HG02870 (cell line): ENCODE results near the gene CCDC127.
"Not testable (repeated sequence)": the region's sequence is repeated elsewhere in the genome, so short reads cannot be mapped to it uniquely, and the experiment has no call there.

Experiments
- ATAC-seq: cut with Tn5 transposase; IDR thresholded peaks from one replicate; pipeline ENCODE4 v1.9.1; 2021; ENCODE audit warnings: mild to moderate bottlenecking, moderate library complexity; ENCODE audit not compliant: unreplicated experiment

CCDC127 gene

DNA sequence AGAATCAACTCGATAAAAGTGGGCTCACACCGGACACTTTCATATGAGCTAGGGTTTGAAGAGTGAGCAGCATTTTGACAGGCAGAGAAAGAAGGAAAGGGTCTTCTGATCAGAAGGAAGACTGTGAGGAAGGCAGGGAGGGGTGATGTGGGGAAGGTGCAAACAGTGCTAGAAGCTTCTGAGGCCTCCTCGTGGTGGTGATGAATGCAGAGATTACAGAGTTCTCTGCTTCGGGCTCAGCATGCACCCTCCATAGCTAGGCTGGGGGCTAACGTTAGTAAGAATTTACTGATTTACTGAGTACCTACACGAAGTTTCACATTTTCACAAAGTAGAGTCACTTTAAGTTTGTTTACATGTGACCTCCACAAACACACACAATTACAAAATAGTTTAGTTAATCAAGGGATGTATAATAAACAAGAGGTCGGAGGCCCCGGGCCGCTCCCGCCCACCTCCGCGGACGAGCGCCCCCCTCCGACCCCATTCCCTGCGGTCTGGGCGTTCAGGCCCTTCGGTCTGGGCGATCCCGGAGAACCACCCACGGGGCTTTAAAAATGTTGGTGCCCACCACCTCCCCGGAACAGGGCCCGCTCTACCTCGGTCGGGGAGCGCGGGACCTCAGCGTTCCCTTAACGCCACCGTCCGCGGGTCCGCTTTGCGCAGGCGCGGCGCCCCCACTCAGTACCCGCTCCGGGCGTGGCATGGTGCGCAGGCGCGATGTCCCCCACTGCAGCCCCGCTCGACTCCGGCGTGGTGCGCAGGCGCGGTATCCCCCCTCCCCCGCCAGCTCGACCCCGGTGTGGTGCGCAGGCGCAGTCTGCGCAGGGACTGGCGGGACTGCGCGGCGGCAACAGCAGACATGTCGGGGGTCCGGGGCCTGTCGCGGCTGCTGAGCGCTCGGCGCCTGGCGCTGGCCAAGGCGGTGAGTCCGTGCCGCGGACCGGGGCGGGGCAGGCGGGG, at the start of gene CCDC127, which contains the start of gene SDHA:
Gene CCDC127 (minus strand): TSS at position 660 of the 963 bp plus-strand sequence. CDS start 1,304 bp downstream, outside the sequence.
Gene SDHA (plus strand): TSS at position 827 of the 963 bp plus-strand sequence. CDS start 36 bp downstream, at position 863.
- peak; percentile 72 for ATAC-seq

- no peak for ATAC-seq
Measured at GRCh38 chr5:267716-268115, 49.8 kb upstream of the CCDC127 start.

DNA sequence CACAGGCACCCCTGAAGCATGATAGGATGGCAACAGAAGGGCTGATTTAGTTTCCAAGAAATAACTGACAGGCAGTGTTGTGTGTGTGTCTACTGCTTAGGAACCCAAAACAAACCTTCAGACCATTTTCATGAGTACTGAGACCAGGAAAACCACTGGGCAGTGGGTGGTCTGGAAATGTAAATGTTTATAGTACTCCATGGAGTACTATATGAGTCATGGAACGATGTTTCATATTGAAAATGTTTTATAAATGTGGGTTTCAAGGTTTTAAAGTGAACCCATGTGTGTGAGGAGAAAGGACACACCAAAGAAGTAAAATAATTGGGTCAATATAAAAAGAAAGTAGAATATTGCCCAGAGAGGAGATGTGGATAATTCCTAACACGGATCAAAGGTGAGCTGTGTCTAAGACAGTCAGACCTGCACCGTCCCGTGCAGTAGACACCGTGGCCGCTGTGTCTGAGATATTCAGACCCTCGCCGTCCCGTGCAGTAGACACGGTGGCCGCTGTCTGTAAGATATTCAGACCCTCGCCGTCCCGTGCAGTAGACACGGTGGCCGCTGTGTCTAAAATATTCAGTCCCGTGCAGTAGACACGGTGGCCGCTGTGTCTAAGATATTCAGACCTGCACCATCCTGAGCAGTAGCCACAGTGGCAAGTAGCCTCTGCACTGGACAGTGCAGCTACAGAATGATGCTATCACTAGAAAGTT, 48.5 kb upstream of the CCDC127 start:
- not testable (repeated sequence) for ATAC-seq

- no peak for ATAC-seq
Measured at GRCh38 chr5:264338-264737, 46.4 kb upstream of the CCDC127 start.

GRCh38 chr5:263275-263974, 45.5 kb upstream of the CCDC127 start:
- ATAC-seq, result not testable (repeated sequence)

GRCh38 chr5:257148-257547, 39.2 kb upstream of the CCDC127 start:
- ATAC-seq, result no peak

DNA sequence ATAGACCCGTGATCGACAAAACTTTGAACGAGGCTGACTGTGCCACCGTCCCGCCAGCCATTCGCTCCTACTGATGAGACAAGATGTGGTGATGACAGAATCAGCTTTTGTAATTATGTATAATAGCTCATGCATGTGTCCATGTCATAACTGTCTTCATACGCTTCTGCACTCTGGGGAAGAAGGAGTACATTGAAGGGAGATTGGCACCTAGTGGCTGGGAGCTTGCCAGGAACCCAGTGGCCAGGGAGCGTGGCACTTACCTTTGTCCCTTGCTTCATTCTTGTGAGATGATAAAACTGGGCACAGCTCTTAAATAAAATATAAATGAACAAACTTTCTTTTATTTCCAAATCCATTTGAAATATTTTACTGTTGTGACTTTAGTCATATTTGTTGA, 38.4 kb upstream of the CCDC127 start:
- ATAC-seq, result not testable (repeated sequence)

DNA sequence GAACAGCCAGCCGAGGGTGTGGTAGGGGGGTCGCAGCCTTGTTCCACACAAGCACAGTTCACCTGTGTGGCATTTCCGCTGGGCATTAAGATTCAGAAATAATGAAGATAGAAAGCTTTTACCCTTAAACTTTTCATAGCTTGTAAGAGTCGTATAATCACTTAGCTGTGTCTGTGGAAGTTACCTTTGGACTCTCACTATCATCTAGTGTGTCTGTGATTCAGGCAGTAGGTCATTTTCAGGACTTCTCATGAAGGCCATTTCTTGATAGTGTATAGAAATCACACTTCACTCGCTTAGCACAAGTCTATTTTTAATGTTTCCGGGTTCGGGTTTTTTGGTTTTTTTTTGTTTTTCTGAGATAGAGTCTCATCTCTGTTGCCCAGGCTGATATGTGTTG, 37.2 kb upstream of the CCDC127 start:
- ATAC-seq, result not testable (repeated sequence)

- not testable (repeated sequence) for ATAC-seq
Measured at GRCh38 chr5:254322-254721, 36.4 kb upstream of the CCDC127 start.

DNA sequence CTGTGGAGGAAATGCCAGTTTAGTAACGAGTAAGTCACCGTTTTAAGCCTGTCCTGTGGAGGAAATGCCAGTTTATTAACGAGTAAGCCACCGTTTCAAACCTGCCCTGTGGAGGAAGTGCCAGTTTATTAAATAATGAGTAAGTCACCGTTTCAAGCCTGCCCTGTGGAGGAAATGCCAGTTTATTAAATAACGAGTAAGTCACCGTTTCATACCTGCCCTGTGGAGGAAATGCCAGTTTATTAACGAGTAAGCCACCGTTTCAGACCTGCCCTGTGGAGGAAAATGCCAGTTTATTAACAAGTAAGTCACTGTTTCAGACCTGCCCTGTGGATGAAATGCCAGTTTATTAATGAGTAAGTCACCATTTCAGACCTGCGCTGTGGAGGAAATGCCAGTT, 34.6 kb upstream of the CCDC127 start:
- ATAC-seq, result no peak

DNA sequence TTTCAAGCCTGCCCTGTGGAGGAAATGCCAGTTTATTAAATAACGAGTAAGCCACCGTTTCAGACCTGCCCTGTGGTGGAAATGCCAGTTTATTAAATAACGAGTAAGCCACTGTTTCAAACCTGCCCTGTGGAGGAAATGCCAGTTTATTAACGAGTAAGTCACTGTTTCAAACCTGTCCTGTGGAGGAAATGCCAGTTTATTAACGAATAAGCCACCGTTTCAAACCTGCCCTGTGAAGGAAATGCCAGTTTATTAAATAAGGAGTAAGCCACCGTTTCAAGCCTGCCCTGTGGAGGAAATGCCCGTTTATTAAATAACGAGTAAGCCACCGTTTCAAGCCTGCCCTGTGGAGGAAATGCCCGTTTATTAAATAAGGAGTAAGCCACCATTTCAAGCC, 34.0 kb upstream of the CCDC127 start:
- not testable (repeated sequence) for ATAC-seq

GRCh38 chr5:251538-251937, 33.6 kb upstream of the CCDC127 start:
- not testable (repeated sequence) for ATAC-seq

DNA sequence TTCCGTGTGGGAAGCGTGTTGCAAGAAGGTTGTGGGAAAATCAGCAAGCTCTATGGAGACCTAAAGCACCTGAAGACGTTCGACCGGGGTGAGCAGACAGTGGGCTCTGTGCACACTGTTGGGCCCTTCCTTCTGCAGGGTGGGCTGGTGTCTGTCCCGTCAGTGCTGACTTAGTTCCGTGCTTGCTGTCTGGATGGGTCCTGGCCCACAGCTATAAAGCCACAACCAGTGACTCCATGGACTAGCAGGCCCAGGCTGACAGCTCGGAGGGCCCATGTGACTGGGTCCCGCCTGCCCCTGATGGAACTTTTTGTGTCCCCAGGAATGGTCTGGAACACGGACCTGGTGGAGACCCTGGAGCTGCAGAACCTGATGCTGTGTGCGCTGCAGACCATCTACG, 33.1 kb upstream of the CCDC127 start:
- ATAC-seq, result not testable (repeated sequence)

DNA sequence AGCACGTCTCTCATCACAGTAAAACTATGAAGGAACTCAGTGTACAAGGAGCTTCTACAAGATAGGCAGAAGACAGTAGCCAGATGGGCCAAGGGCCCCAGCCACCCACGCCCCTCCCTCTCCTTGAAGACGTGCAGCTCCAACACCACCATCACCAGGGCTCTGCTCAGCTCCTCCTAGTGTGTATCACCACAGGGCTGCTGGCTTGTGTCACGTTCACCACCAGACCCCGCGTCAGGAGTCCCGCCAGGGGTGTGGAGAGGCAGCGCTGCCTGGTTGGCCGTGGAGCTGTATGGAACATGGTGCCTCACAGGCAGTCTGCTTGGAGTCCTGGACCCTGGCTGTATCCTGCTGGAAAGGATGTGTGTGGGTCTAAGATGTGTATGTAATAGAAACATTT, 32.4 kb upstream of the CCDC127 start:
- ATAC-seq, result not testable (repeated sequence)

- not testable (repeated sequence) for ATAC-seq
Measured at GRCh38 chr5:245717-246116, 27.8 kb upstream of the CCDC127 start.

DNA sequence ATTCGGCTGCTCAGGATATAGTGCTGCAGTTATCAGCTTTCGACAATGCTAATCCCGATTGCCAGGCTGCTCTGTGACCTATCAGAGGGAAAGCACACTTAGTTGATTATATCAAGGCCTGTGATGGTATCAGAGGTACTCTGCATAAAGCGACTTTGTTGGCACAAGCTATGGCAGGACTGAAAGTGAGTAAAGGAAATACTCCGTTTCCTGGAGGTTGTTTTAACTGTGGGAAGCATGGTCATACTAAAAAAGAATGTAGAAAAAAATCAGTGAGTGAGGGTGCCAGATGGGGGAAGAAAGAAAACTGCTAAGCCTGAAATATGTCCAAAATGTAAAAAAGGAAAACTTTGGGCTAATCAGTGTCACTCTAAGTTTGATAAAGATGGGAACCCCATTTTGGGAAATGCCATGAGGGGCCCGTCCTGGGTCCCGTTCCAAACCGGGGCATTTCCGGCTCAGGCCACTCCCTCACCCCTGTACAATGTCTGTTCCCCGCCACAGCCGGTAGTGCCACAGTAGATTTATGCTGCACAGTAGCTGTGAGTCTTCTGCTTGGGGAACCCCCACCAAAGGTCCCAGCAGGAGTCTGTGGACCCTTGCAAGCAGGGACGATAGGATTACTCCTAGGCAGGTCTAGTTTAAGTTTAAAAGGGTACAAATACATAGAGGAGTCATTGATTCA, 25.9 kb upstream of the CCDC127 start:
- not testable (repeated sequence) for ATAC-seq

DNA sequence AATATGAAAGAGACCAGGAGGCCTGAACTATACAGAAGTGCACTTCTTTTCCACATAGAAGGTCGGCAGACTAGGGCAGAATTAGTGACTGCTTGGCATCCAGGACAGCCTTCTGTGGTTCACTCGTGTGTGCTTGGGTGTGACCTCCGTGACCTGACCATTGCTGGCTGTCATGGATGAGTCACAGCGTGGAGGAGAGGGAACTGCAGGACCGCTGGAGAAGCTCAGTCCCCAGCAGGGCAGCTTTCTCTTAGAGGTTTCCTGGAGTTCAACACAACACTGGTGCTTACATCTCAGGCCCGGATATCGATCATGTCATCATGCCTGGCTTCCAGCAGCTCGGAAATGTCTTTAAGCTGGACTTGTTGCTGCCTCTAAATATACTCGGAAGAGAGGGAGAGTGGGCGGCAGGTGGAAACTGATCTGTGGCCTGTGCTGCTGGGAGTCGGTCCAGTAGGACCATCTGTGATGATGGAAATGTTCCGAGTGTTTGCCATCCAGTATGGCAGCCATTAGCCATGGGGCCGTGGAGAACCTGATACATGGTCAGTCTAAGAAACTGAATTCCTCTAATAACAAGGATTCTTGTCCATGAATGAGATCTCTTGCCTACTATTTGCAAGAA, 23.2 kb upstream of the CCDC127 start:
- not testable (repeated sequence) for ATAC-seq

DNA sequence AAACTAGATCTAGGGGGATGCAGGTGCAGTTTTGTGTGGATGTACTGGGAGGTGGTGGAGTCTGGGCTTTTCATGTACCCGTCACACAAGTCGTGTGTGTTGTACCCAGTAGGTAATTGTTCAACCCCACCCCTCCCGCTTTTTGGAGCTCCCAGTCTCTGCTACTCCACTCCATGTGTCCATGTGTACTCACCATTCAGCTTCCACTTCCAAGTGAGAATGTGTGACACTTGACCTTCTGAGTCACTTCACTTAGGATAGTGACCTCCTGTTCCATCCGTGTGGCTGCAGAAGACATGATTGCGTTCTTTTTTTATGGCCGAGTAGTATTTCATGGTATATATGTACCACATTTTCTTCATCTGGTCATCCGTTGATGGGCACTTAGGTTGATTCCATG, 22.6 kb upstream of the CCDC127 start:
- not testable (repeated sequence) for ATAC-seq

GRCh38 chr5:237931-238330, 20.0 kb upstream of the CCDC127 start:
- ATAC-seq, result not testable (repeated sequence)

DNA sequence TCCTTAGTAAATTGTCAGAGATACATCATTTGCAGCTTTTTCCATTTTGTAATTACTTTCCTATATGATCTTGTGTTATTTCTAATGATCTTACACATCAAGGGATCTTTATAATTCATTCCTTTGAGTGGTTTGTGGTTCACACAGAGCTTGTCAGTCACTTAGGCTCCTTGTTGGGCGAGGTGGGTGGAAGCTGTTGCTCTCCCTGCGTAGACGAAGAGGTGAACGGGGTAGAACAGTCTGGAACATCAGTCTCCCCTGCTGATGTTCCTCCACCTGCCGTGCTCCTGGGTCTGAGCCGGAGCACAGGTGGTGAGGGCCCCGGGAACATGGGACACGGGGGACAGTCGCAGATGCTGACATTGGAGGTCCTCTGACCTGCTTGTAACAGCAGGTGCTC, 17.6 kb upstream of the CCDC127 start:
- ATAC-seq, result not testable (repeated sequence)
